HL-60 (cell line): ENCODE results near the gene SH3RF1.

Source experiments
- DNase-seq, 2 experiments: peaks; one replicate each; pipeline ENCODE4 v3.0.0-alpha.2; 2010 to 2020; ENCODE audit warnings: low read depth in 1 of 2, low spot score in 1 of 2
- H3K27ac ChIP-seq: fragments of 250-450 bp; sonication (Bioruptor Pico); replicated peaks from 2 replicates; pipeline ENCODE4 v1.5.1; 2020; ENCODE audit warnings: mild to moderate bottlenecking, moderate library complexity
- H3K27me3 ChIP-seq: fragments of 250-450 bp; sonication (Bioruptor Pico); 2 replicates; pipeline ENCODE4 v1.5.1; 2021; ENCODE audit warnings: mild to moderate bottlenecking, moderate library complexity; ENCODE audit not compliant: insufficient read depth, poor library complexity, severe bottlenecking
- H3K4me3 ChIP-seq: replicated peaks from 2 replicates; pipeline ENCODE4 v1.5.1; 2011; ENCODE audit warnings: mild to moderate bottlenecking, control low read depth, low read length; ENCODE audit not compliant: insufficient read depth
- GABPA ChIP-seq: IDR thresholded peaks from 2 replicates; pipeline ENCODE4 v1.6.1; 2012; ENCODE audit warnings: low read depth
- POLR2AphosphoS5 ChIP-seq: IDR thresholded peaks from 2 replicates; pipeline ENCODE4 v1.6.1; 2012; ENCODE audit warnings: low read depth
- SPI1 ChIP-seq: IDR thresholded peaks from 2 replicates; pipeline ENCODE4 v1.6.1; 2012; ENCODE audit warnings: low read depth, mild to moderate bottlenecking, borderline replicate concordance
- TF ChIP-seq, protein P1 (sequence below): IDR thresholded peaks from 2 replicates; pipeline ENCODE4 v1.6.1; 2012; ENCODE audit warnings: low read depth; ENCODE audit not compliant: insufficient replicate concordance
- TF ChIP-seq, protein P2 (sequence below): IDR thresholded peaks from one replicate; pipeline ENCODE4 v1.5.1; 2011; ENCODE audit warnings: low read length, control low read depth, inconsistent platforms; ENCODE audit not compliant: insufficient read depth

The SH3RF1 gene

GRCh38 chr4:169221662-169222061, 49.1 kb downstream of the SH3RF1 start:
- Histone ChIP-seq H3K4me3 (no peak overlapping the region), H3K27ac (no peak overlapping the region), H3K27me3 (no peaks in the 10 kb centered on the region)
- DNase-seq = no peak
- no peak for TF ChIP-seq POLR2AphosphoS5
- TF ChIP-seq SPI1 = no peak
- TF ChIP-seq, protein P1, sequence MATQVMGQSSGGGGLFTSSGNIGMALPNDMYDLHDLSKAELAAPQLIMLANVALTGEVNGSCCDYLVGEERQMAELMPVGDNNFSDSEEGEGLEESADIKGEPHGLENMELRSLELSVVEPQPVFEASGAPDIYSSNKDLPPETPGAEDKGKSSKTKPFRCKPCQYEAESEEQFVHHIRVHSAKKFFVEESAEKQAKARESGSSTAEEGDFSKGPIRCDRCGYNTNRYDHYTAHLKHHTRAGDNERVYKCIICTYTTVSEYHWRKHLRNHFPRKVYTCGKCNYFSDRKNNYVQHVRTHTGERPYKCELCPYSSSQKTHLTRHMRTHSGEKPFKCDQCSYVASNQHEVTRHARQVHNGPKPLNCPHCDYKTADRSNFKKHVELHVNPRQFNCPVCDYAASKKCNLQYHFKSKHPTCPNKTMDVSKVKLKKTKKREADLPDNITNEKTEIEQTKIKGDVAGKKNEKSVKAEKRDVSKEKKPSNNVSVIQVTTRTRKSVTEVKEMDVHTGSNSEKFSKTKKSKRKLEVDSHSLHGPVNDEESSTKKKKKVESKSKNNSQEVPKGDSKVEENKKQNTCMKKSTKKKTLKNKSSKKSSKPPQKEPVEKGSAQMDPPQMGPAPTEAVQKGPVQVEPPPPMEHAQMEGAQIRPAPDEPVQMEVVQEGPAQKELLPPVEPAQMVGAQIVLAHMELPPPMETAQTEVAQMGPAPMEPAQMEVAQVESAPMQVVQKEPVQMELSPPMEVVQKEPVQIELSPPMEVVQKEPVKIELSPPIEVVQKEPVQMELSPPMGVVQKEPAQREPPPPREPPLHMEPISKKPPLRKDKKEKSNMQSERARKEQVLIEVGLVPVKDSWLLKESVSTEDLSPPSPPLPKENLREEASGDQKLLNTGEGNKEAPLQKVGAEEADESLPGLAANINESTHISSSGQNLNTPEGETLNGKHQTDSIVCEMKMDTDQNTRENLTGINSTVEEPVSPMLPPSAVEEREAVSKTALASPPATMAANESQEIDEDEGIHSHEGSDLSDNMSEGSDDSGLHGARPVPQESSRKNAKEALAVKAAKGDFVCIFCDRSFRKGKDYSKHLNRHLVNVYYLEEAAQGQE = no peak
- no peak for TF ChIP-seq GABPA
- TF ChIP-seq, protein P2, sequence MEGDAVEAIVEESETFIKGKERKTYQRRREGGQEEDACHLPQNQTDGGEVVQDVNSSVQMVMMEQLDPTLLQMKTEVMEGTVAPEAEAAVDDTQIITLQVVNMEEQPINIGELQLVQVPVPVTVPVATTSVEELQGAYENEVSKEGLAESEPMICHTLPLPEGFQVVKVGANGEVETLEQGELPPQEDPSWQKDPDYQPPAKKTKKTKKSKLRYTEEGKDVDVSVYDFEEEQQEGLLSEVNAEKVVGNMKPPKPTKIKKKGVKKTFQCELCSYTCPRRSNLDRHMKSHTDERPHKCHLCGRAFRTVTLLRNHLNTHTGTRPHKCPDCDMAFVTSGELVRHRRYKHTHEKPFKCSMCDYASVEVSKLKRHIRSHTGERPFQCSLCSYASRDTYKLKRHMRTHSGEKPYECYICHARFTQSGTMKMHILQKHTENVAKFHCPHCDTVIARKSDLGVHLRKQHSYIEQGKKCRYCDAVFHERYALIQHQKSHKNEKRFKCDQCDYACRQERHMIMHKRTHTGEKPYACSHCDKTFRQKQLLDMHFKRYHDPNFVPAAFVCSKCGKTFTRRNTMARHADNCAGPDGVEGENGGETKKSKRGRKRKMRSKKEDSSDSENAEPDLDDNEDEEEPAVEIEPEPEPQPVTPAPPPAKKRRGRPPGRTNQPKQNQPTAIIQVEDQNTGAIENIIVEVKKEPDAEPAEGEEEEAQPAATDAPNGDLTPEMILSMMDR = no peak

GRCh38 chr4:169220854-169221411, 49.8 kb downstream of the SH3RF1 start:
- no peak overlapping the region for H3K4me3 ChIP-seq
- H3K27me3 ChIP-seq = no peaks in the 10 kb centered on the region
- no peak for DNase-seq
- TF ChIP-seq SPI1 (no peak), POLR2AphosphoS5 (no peak), GABPA (no peak)
- TF ChIP-seq, protein P1 = no peak
- TF ChIP-seq, protein P2 = no peak
- no peak overlapping the region for H3K27ac ChIP-seq

- Histone ChIP-seq H3K27me3 (no peaks in the 10 kb centered on the region), H3K27ac (no peak overlapping the region), H3K4me3 (no peak overlapping the region)
- DNase-seq = no peak
- TF ChIP-seq, protein P2 = no peak
- TF ChIP-seq GABPA = no peak
- TF ChIP-seq, protein P1 = no peak
- TF ChIP-seq SPI1 = no peak
- no peak for TF ChIP-seq POLR2AphosphoS5
Observed at GRCh38 chr4:169220447-169220846, 50.3 kb downstream of the SH3RF1 start.
